Kidney epithelial cell (primary cell): ENCODE measurements around the gene LHFPL5. TPM values are rescaled to one million over a fixed set of nuclear protein-coding genes. Genes with fewer than 3 reads are reported as not detected.
A peak's percentile ranks its signal among the peaks of the same experiment; 100 is the strongest.

Source experiments
- DNase-seq: peaks from one replicate; pipeline ENCODE4 v3.0.0-alpha.2; 2010; ENCODE audit warnings: low read depth
- H3K27me3 ChIP-seq: 2 replicates; pipeline ENCODE4 v1.6.0; 2011; ENCODE audit warnings: low read length; ENCODE audit not compliant: control insufficient read depth, insufficient read depth
- H3K36me3 ChIP-seq: 2 replicates; pipeline ENCODE4 v1.5.1; 2011; ENCODE audit warnings: low read length; ENCODE audit not compliant: control insufficient read depth, insufficient read depth
- H3K4me3 ChIP-seq: 2 replicates; pipeline ENCODE4 v1.5.1; 2011; ENCODE audit warnings: low read depth, mild to moderate bottlenecking, control low read depth, low read length
- CTCF ChIP-seq: IDR thresholded peaks from 2 replicates; pipeline ENCODE4 v1.5.1; 2011; ENCODE audit warnings: mild to moderate bottlenecking, moderate library complexity, low read length, control low read depth, inconsistent platforms; ENCODE audit not compliant: insufficient read depth, poor library complexity, severe bottlenecking
- total RNA-seq: library from RNA; depleted of rRNA; stranded (reverse); fragments of >200 nt; gene quantifications from 2 replicates; pipeline ENCODE4 v1.2.3, GENCODE V29; 2015

Gene LHFPL5
- total RNA-seq, 1 donor from 2014 or later = not detected

- no peak for TF ChIP-seq CTCF
- H3K4me3 ChIP-seq = no peak overlapping the region
- no peaks in the 10 kb centered on the region for H3K36me3 ChIP-seq
- peak; percentile 19 for DNase-seq
- H3K27me3 ChIP-seq = no peaks in the 10 kb centered on the region
Observed at GRCh38 chr6:35831257-35832007, 26.3 kb downstream of the LHFPL5 start.

- no peaks in the 10 kb centered on the region for H3K36me3 ChIP-seq
- TF ChIP-seq CTCF = no peak
- no peaks in the 10 kb centered on the region for H3K27me3 ChIP-seq
- no peak for DNase-seq
- H3K4me3 ChIP-seq = no peak overlapping the region
Observed at GRCh38 chr6:35833536-35833935, 28.4 kb downstream of the LHFPL5 start.

- Histone ChIP-seq H3K4me3 (no peak overlapping the region), H3K36me3 (no peaks in the 10 kb centered on the region), H3K27me3 (no peaks in the 10 kb centered on the region)
- no peak for TF ChIP-seq CTCF
- no peak for DNase-seq
Observed at GRCh38 chr6:35839019-35839418, 33.9 kb downstream of the LHFPL5 start.

- H3K4me3 ChIP-seq = no peak overlapping the region
- DNase-seq = no peak
- TF ChIP-seq CTCF = no peak
- H3K36me3 ChIP-seq = no peaks in the 10 kb centered on the region
- H3K27me3 ChIP-seq = no peaks in the 10 kb centered on the region
Observed at GRCh38 chr6:35842381-35842780, 37.2 kb downstream of the LHFPL5 start.

- no peak overlapping the region for H3K4me3 ChIP-seq
- H3K36me3 ChIP-seq = no peaks in the 10 kb centered on the region
- no peaks in the 10 kb centered on the region for H3K27me3 ChIP-seq
- TF ChIP-seq CTCF = no peak
- no peak for DNase-seq
Observed at GRCh38 chr6:35844290-35844689, 39.1 kb downstream of the LHFPL5 start.

GRCh38 chr6:35850208-35850607 lies 45.1 kb downstream of the LHFPL5 start:
- no peak for TF ChIP-seq CTCF
- H3K36me3 ChIP-seq = no peaks in the 10 kb centered on the region
- no peaks in the 10 kb centered on the region for H3K27me3 ChIP-seq
- DNase-seq = no peak
- H3K4me3 ChIP-seq = no peak overlapping the region
